Prostate gland (tissue), 2 donors: ENCODE data around the gene C8A. TPM values are rescaled to one million over a fixed set of nuclear protein-coding genes. Genes with fewer than 3 reads are reported as not detected.

Experiments
- DNase-seq: peaks from one replicate; pipeline ENCODE4 v3.0.0-alpha.2; 2019; ENCODE audit warnings: low spot score
- H3K27ac ChIP-seq, 2 donors: fragments of 200-600 bp; sonication (generic); 2 replicates each; pipeline ENCODE4 v1.5.1; 2017 to 2019
- H3K27me3 ChIP-seq: fragments of 200-600 bp; sonication (generic); replicated peaks from 2 replicates; pipeline ENCODE4 v1.5.1; 2019; ENCODE audit not compliant: insufficient read depth
- H3K36me3 ChIP-seq, 2 donors: fragments of 200-600 bp; sonication (generic); 1 replicate in 1 of 2; 2 replicates in 1 of 2; pipeline versions ENCODE4 v1.5.1 to v1.8.1; 2017 to 2019
- H3K4me1 ChIP-seq: fragments of 200-600 bp; sonication (generic); replicated peaks from 2 replicates; pipeline ENCODE4 v1.5.1; 2019
- H3K4me3 ChIP-seq, 2 donors: fragments of 200-600 bp; sonication (generic); 2 replicates each; pipeline ENCODE4 v1.5.1; 2017 to 2019
- H3K9me3 ChIP-seq: fragments of 200-600 bp; sonication (generic); 2 replicates; pipeline ENCODE4 v1.5.1; 2017
- CTCF ChIP-seq, 4 experiments: fragments of 200-600 bp in 2 of 4; fragments of 450-650 bp in 2 of 4; sonication (generic) in 2 of 4; IDR thresholded peaks; 1 replicate in 3 of 4; 2 replicates in 1 of 4; pipeline ENCODE4 v1.5.1; 2016 to 2019; ENCODE audit warnings: antibody characterized with exemption in 4 of 4, mild to moderate bottlenecking in 2 of 4, moderate library complexity in 2 of 4
- POLR2A ChIP-seq: fragments of 450-650 bp; IDR thresholded peaks from one replicate; pipeline ENCODE4 v1.6.1; 2016; ENCODE audit warnings: antibody characterized with exemption, mild to moderate bottlenecking
- POLR2AphosphoS5 ChIP-seq: sonication (generic); formaldehyde crosslinking; IDR thresholded peaks from one replicate; pipeline ENCODE4 v1.6.1; 2017; ENCODE audit warnings: antibody characterized with exemption
- WGBS: methylation state at CpG from one replicate; pipeline ENCODE4 v1.1.5; 2018; 5-methylcytosine and 5-hydroxymethylcytosine counted together
- intact Hi-C: fragments of 100-400 bp; cut with DNase I; formaldehyde crosslinking; loops from one replicate; pipeline ENCODE4 v1.14.2; 2022
- total RNA-seq, 2 donors: library from RNA; depleted of rRNA; stranded (reverse); fragments of >200 nt; gene quantifications; one replicate each; pipeline ENCODE4 v1.1.0, GENCODE V29; 2016

C8A gene
- total RNA-seq, 2 donors from 2014 or later, result not detected

GRCh38 chr1:56880774-56881173 is 26.2 kb downstream of the C8A start:
- H3K9me3 ChIP-seq, result no peaks in the 10 kb centered on the region
- intact Hi-C loops, result no loop called here
- no peak overlapping the region for H3K27ac ChIP-seq
- 86% methylated on average over 1 of the region's 1 CpG for WGBS
- DNase-seq, result no peak
- no peak overlapping the region for H3K4me3 ChIP-seq
- no peaks in the 10 kb centered on the region for H3K36me3 ChIP-seq
- TF ChIP-seq POLR2AphosphoS5, result no peak
- TF ChIP-seq POLR2A, result no peak
- no peak for TF ChIP-seq CTCF (IDR thresholded peaks at IDR 0.05)
- H3K27me3 ChIP-seq, result no peaks in the 10 kb centered on the region
- no peaks in the 10 kb centered on the region for H3K4me1 ChIP-seq

DNA sequence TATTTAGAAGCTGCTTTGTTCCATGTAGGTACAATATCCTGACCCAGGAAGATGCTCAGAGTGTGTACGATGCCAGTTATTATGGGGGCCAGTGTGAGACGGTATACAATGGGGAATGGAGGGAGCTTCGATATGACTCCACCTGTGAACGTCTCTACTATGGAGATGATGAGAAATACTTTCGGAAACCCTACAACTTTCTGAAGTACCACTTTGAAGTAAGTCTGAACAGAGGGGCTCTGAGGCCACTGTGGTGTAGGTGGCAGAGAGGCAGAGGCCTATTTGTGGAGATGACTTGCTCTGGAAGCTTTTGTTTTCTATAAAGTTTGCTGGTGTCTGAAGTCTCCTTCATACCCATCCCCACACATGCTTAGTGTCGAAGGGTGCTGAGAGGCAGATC is 26.8 kb downstream of the C8A start:
- Histone ChIP-seq H3K4me3 (no peak overlapping the region), H3K36me3 (no peaks in the 10 kb centered on the region), H3K27ac (no peak overlapping the region), H3K27me3 (no peaks in the 10 kb centered on the region), H3K4me1 (no peaks in the 10 kb centered on the region), H3K9me3 (no peaks in the 10 kb centered on the region)
- TF ChIP-seq CTCF (IDR thresholded peaks at IDR 0.05), result no peak
- no peak for TF ChIP-seq POLR2AphosphoS5
- TF ChIP-seq POLR2A, result no peak
- intact Hi-C loops, result no loop called here
- no peak for DNase-seq
- WGBS, result 88% methylated on average over 6 of the region's 6 CpGs

- no peaks in the 10 kb centered on the region for H3K27me3 ChIP-seq
- no peaks in the 10 kb centered on the region for H3K9me3 ChIP-seq
- no peak overlapping the region for H3K27ac ChIP-seq
- TF ChIP-seq CTCF (IDR thresholded peaks at IDR 0.05) (no peak), POLR2AphosphoS5 (no peak), POLR2A (no peak)
- 93% methylated on average over 3 of the region's 3 CpGs for WGBS
- intact Hi-C loops, result no loop called here
- no peak for DNase-seq
- H3K4me3 ChIP-seq, result no peak overlapping the region
- no peaks in the 10 kb centered on the region for H3K4me1 ChIP-seq
- H3K36me3 ChIP-seq, result no peaks in the 10 kb centered on the region
Measured at GRCh38 chr1:56890229-56890628, 35.6 kb downstream of the C8A start.

DNA sequence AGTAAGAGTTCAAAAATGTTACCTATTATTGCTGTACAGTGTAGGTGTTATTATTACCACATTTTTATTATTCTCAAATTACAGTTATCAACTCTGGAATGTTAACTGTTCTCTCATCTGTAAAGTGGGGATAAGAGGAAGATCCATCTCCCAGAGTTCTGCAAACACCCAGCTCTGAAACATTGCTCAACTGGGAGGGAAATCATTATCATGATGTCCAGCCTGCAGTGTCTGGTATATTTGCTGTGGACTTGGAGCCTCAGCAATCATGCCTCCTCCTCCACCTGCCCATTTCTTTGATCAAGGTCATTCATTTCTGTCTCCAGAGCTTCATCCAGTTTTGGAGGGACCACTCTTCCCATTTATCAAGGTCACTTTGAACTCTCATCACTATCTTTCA is 39.4 kb downstream of the C8A start:
- no peak for TF ChIP-seq CTCF (IDR thresholded peaks at IDR 0.05)
- no peak for TF ChIP-seq POLR2AphosphoS5
- TF ChIP-seq POLR2A, result no peak
- intact Hi-C loops, result no loop called here
- no peaks in the 10 kb centered on the region for H3K9me3 ChIP-seq

DNA sequence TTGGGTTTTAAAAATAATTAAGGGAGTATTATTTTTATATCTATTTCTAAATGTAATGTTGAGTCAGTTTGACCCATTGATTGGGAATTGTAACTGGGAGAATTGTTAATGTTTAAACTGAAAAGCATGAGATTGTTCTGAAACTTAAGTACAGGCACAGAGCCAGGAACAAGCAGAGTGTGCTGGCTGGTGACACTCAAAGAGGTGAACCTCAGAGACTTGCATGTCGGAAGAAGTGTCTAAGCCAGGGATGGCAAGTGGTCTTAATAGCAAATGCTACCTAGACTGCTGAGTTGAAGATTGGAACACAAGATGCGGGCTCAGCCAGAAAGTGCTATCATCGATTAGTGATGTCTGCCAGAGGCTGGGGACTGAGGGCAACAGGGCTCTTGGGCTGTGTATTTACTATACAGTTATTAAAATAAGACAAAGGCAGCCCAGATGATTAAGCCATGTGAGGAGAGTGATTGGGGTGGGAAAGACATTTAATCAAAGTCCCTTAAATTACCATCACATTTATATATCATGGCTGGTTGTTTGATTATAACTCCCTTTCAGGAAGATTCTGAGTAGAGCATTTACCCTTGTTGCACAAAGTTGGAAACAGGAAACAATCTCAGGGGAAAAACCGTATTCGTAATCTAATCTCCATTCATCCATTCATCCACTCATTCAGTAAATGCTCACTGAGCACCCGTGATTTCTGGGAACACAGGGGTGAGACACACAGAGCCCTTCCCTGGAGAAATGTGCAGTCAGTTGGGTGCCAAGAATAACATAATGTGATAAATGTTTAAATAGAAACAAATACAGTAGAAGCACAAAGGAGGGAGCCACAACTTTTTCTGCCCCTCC is 42.8 kb downstream of the C8A start:
- Histone ChIP-seq H3K27me3 (no peaks in the 10 kb centered on the region), H3K27ac (no peak overlapping the region), H3K36me3 (no peaks in the 10 kb centered on the region), H3K9me3 (no peaks in the 10 kb centered on the region), H3K4me3 (no peak overlapping the region), H3K4me1 (no peaks in the 10 kb centered on the region)
- 62% methylated on average over 6 of the region's 6 CpGs for WGBS
- intact Hi-C loops, result no loop called here
- no peak for TF ChIP-seq POLR2AphosphoS5
- TF ChIP-seq CTCF (IDR thresholded peaks at IDR 0.05), result no peak
- no peak for TF ChIP-seq POLR2A
- no peak for DNase-seq

More for the DNA sequence above, 39.4 kb downstream of the C8A start:
- H3K36me3 ChIP-seq, result no peaks in the 10 kb centered on the region
- no peak for DNase-seq
- H3K27ac ChIP-seq, result no peak overlapping the region
- no peaks in the 10 kb centered on the region for H3K4me1 ChIP-seq
- no peaks in the 10 kb centered on the region for H3K27me3 ChIP-seq
- H3K4me3 ChIP-seq, result no peak overlapping the region
